Vagina (tissue), 2 donors: ENCODE data around the gene DBNDD1. TPM values are rescaled to one million over a fixed set of nuclear protein-coding genes. Genes with fewer than 3 reads are reported as not detected.
"Not testable (repeated sequence)": the region's sequence is repeated elsewhere in the genome, so short reads cannot be mapped to it uniquely, and the experiment has no call there.

ENCODE experiments used
- DNase-seq, 2 donors: peaks; one replicate each; pipeline ENCODE4 v3.0.0-alpha.2; 2017; ENCODE audit errors: extremely low spot score in 2 of 2
- H3K27ac ChIP-seq: fragments of 200-600 bp; sonication (generic); one replicate; pipeline ENCODE4 v1.5.1; 2019
- H3K27me3 ChIP-seq: fragments of 200-600 bp; sonication (generic); one replicate; pipeline ENCODE4 v1.5.1; 2019
- H3K36me3 ChIP-seq, 2 donors: fragments of 200-600 bp; sonication (generic); one replicate each; pipeline ENCODE4 v1.5.1; 2017 to 2019
- H3K4me1 ChIP-seq: fragments of 200-600 bp; sonication (generic); one replicate; pipeline ENCODE4 v1.5.1; 2019
- H3K4me3 ChIP-seq, 2 donors: fragments of 200-600 bp; sonication (generic); 1 replicate in 1 of 2; 2 replicates in 1 of 2; pipeline ENCODE4 v1.5.1; 2016 to 2019
- H3K9me3 ChIP-seq: fragments of 200-600 bp; sonication (generic); one replicate; pipeline ENCODE4 v1.5.1; 2019
- POLR2A ChIP-seq, 2 donors: fragments of 450-650 bp; IDR thresholded peaks; one replicate each; pipeline ENCODE4 v1.6.1; 2017; ENCODE audit warnings: antibody characterized with exemption in 2 of 2, mild to moderate bottlenecking in 2 of 2, moderate library complexity in 2 of 2
- POLR2AphosphoS5 ChIP-seq, 2 donors: sonication (generic); formaldehyde crosslinking; IDR thresholded peaks; one replicate each; pipeline ENCODE4 v1.9.0; 2017; ENCODE audit warnings: antibody characterized with exemption in 2 of 2, mild to moderate bottlenecking in 2 of 2, low read depth in 1 of 2; ENCODE audit not compliant: insufficient read depth in 1 of 2
- intact Hi-C: fragments of 100-400 bp; cut with DNase I; formaldehyde crosslinking; loops from one replicate; pipeline ENCODE4 v1.15.1; 2023
- total RNA-seq: library from RNA; depleted of rRNA; stranded (reverse); fragments of >200 nt; gene quantifications from one replicate; pipeline ENCODE4 v1.2.3, GENCODE V29; 2016
- TF ChIP-seq, protein P1 (sequence below), 3 experiments: fragments of 450-650 bp in 2 of 3; fragments of 200-600 bp in 1 of 3; sonication (generic) in 1 of 3; IDR thresholded peaks; one replicate each; pipeline ENCODE4 v1.5.1; 2017 to 2019; ENCODE audit warnings: antibody characterized with exemption in 3 of 3, mild to moderate bottlenecking in 2 of 3, moderate library complexity in 2 of 3

The DBNDD1 gene
- total RNA-seq, 1 donor from 2014 or later: 8.1 TPM

DNA sequence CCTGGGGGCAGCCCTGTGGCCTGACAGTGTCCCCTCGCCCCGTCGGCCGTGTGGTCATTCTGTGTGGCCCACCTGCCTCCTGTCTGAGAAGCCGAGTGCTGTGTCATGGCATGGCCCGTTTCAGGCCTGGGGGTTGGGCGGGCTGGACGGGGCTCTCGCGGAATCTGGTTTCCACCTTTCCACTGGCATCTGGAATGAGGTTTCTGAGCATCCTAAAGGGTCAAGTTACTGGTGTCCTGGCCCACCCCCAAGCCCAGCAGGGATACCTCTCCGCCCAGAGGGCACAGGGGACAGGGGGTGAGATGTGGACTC, 7.8 kb downstream of the DBNDD1 start:
- no peak overlapping the region for H3K4me3 ChIP-seq
- H3K9me3 ChIP-seq: no peaks in the 10 kb centered on the region
- no peaks in the 10 kb centered on the region for H3K27me3 ChIP-seq
- H3K27ac ChIP-seq: no peak overlapping the region
- TF ChIP-seq POLR2AphosphoS5 (IDR thresholded peaks at IDR 0.05; ENCODE audit: insufficient read depth in 1 of 2, low read depth in 1 of 2) (no peak), POLR2A (IDR thresholded peaks at IDR 0.05) (no peak)
- TF ChIP-seq, protein P1, sequence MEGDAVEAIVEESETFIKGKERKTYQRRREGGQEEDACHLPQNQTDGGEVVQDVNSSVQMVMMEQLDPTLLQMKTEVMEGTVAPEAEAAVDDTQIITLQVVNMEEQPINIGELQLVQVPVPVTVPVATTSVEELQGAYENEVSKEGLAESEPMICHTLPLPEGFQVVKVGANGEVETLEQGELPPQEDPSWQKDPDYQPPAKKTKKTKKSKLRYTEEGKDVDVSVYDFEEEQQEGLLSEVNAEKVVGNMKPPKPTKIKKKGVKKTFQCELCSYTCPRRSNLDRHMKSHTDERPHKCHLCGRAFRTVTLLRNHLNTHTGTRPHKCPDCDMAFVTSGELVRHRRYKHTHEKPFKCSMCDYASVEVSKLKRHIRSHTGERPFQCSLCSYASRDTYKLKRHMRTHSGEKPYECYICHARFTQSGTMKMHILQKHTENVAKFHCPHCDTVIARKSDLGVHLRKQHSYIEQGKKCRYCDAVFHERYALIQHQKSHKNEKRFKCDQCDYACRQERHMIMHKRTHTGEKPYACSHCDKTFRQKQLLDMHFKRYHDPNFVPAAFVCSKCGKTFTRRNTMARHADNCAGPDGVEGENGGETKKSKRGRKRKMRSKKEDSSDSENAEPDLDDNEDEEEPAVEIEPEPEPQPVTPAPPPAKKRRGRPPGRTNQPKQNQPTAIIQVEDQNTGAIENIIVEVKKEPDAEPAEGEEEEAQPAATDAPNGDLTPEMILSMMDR (IDR thresholded peaks at IDR 0.05): no peak
- no peaks in the 10 kb centered on the region for H3K4me1 ChIP-seq
- intact Hi-C loops: no loop called here
- no peaks in the 10 kb centered on the region for H3K36me3 ChIP-seq
- no peak for DNase-seq

DNA sequence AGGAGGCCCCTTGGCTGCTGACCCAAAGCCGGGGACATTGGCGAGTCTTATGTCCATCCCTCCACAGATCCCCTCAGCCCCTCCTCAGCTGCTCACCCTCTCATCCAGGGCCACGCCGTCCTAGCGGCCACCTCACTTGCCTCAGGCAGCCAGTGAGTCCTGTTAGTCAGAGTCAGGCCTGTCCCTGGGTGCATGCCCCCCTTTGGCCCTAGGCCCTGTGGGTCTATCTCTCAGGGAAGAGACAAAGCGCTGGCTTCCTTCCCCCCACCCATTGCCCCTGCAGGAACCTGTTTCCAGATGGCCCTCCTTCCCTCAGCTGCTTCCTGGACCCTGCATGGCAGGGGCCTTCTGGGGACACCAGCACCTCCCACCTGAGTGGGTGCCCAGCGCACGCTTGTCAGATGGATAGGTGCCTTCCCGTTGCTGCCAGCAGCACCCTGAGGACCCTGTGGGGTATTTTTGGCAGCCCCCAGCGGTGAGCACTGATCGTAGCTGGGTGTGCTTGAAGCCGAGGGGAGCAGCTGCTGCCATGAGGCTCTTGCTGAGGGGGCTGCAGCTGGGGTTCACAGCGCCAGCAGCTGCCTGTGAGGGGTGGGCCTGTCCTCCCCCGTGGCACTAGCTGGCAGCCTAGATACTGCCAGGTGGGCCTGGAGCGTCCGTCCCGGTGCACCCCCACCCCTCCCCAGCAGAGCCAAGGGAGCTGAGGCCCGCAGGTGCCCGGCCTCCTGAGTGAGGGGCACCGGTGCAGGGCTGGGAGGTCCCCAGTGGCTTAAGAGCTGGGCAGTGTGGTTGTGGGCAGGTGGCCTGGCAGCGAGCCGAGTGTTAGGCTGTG, 8.4 kb downstream of the DBNDD1 start:
- H3K4me3 ChIP-seq: no peak overlapping the region
- DNase-seq: no peak
- no peaks in the 10 kb centered on the region for H3K27me3 ChIP-seq
- intact Hi-C loops: no loop called here
- H3K4me1 ChIP-seq: no peaks in the 10 kb centered on the region
- no peaks in the 10 kb centered on the region for H3K9me3 ChIP-seq
- TF ChIP-seq, protein P1 (IDR thresholded peaks at IDR 0.05): no peak
- TF ChIP-seq POLR2AphosphoS5 (IDR thresholded peaks at IDR 0.05; ENCODE audit: insufficient read depth in 1 of 2, low read depth in 1 of 2): no peak
- TF ChIP-seq POLR2A (IDR thresholded peaks at IDR 0.05): no peak
- no peaks in the 10 kb centered on the region for H3K36me3 ChIP-seq
- no peak overlapping the region for H3K27ac ChIP-seq

DNA sequence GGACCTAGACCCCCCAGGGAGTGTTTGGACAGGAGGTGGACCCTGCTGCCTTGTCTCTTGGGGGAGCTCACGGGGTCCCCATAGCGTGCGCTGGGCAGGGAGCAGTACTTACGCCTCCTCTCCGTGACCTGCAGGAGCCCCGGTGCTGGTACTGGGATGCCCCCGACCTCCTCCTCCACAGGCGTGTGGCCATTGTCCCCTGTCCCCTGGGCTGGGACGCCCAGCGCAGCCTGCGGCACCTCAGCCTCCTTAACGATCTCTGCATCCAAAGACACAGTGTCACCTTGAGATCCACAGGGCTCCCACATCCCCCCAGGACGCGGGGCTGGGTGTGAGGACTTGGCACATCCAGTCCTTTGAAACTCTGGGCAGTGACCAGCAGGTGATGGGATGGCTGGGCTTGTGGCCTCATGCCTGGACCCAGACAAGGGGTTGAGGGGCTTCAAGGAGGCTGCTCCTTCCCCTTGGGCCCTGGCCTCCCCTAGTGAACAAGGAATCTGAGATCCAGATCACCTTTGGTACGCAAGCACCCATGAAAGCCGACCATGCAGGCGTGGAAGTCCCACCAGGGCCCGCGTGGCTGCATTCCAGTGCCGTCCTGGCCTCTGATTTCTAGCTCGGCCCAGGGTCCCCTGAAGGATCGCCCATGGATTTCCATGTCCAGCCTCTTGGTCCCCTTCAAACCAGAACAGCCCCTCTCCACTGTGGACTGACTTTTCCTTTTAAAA, 9.9 kb downstream of the DBNDD1 start:
- no peak for TF ChIP-seq POLR2A (IDR thresholded peaks at IDR 0.05)
- no peak for TF ChIP-seq POLR2AphosphoS5 (IDR thresholded peaks at IDR 0.05; ENCODE audit: insufficient read depth in 1 of 2, low read depth in 1 of 2)
- TF ChIP-seq, protein P1 (IDR thresholded peaks at IDR 0.05): no peak
- Histone ChIP-seq H3K4me1 (no peaks in the 10 kb centered on the region), H3K27me3 (no peaks in the 10 kb centered on the region), H3K27ac (no peak overlapping the region), H3K9me3 (no peaks in the 10 kb centered on the region), H3K36me3 (no peaks in the 10 kb centered on the region), H3K4me3 (no peak overlapping the region)
- no peak for DNase-seq
- intact Hi-C loops: no loop called here

DNA sequence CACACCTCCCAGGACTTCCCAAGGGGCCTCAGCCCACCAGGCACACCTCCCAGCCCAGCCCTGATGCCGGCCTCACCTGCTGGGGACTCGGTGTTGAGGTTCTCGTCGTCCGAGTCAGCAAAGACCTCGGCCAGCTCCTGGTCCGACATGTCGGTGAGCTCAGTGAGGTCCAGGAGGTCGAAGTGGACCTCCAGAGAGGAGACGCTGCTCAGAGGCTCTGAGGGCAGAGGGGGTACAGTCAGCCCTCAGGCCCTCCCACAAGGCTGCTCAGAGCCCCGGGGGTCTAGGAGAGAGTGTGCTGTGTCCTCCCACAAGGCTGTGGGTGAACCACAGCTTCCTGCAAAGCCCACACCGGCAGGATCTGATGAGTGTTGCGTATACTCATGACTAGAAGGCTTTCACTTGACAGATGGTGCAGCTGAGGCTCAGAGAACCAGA, 10.5 kb downstream of the DBNDD1 start:
- Histone ChIP-seq H3K9me3 (no peaks in the 10 kb centered on the region), H3K27me3 (no peaks in the 10 kb centered on the region), H3K27ac (no peak overlapping the region), H3K4me3 (no peak overlapping the region), H3K4me1 (no peaks in the 10 kb centered on the region), H3K36me3 (no peaks in the 10 kb centered on the region)
- intact Hi-C loops: no loop called here
- no peak for DNase-seq
- TF ChIP-seq, protein P1 (IDR thresholded peaks at IDR 0.05): no peak
- TF ChIP-seq POLR2A (IDR thresholded peaks at IDR 0.05) (no peak), POLR2AphosphoS5 (IDR thresholded peaks at IDR 0.05; ENCODE audit: insufficient read depth in 1 of 2, low read depth in 1 of 2) (no peak)

DNA sequence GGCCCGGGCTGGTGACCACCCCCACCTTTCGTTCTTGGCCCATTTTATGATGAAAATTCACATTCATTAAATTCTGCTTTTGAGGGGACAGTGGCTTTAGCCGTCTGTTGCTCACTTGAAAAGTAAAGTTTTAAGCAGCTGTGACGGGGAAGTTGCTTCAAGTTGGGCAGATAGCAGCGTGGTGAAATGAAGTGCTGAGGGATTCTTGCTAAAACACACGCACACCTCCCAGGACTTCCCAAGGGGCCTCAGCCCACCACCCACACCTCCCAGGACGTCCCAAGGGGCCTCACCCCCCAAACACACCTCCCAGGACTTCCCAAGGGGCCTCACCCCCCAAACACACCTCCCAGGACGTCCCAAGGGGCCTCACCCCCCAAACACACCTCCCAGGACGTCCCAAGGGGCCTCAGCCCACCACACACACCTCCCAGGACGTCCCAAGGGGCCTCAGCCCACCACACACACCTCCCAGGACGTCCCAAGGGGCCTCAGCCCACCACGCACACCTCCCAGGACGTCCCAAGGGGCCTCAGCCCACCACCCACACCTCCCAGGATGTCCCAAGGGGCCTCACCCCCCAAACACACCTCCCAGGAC, 11.5 kb downstream of the DBNDD1 start:
- H3K9me3 ChIP-seq, intact Hi-C loops, H3K27me3 ChIP-seq, H3K36me3 ChIP-seq, DNase-seq, H3K4me1 ChIP-seq, H3K4me3 ChIP-seq, H3K27ac ChIP-seq: not testable (repeated sequence)
